A549 treated with RU486 at 1 μM for 4 hours (cell line): Measurements from ENCODE around the gene JAG2. TPM values are rescaled to one million over a fixed set of nuclear protein-coding genes. Genes with fewer than 3 reads are reported as not detected.

ENCODE experiments used
- total RNA-seq: library from RNA; stranded (reverse); fragments of 200-300 nt; extraction: Qiagen RNA extraction; gene quantifications from 5 replicates; pipeline ENCODE4 v1.2.3, GENCODE V29; 2022; ENCODE audit warnings: low read depth

The JAG2 gene
- 13.6 to 24.8 TPM (median 23.0 TPM) in 5 replicates for total RNA-seq

GRCh38 chr14:105168496-105168978 is at the start of gene JAG2:
TSS of gene JAG2 (minus strand) at chr14:105168776. CDS start at chr14:105168420, 356 bp downstream.

GRCh38 chr14:105180592-105181548 is 12.3 kb upstream of the JAG2 start, which contains the start of gene NUDT14:
TSS of gene NUDT14 (minus strand) at chr14:105181312. CDS start at chr14:105181209, 103 bp downstream.

Other genes starting within 250 kb of the JAG2 start
- not detected in 5 replicates for gene PLD4, start 243.9 kb downstream of the JAG2 start, total RNA-seq
- gene AHNAK2, start 190.4 kb downstream of the JAG2 start, total RNA-seq, result 182 to 214 TPM (median 186 TPM) in 5 replicates
- gene CLBA1, start 183.0 kb downstream of the JAG2 start, total RNA-seq, result 13.9 to 18.6 TPM (median 18.3 TPM) in 5 replicates
- 46.8 to 58.4 TPM (median 52.8 TPM) in 5 replicates for gene CDCA4, start 147.7 kb downstream of the JAG2 start, total RNA-seq
- gene GPR132, start 103.3 kb downstream of the JAG2 start, total RNA-seq, result 0.43 to 0.64 TPM (median 0.55 TPM) in 5 replicates
- gene NUDT14, start 12.5 kb upstream of the JAG2 start, total RNA-seq, result 25.4 to 45.8 TPM (median 42.7 TPM) in 5 replicates
- gene BTBD6, start 79.8 kb upstream of the JAG2 start, total RNA-seq, result 26.6 to 42.6 TPM (median 39.6 TPM) in 5 replicates
- gene BRF1, start 132.2 kb upstream of the JAG2 start, total RNA-seq, result 26.2 to 29.6 TPM (median 27.6 TPM) in 5 replicates
- 17.9 to 28.5 TPM (median 24.9 TPM) in 5 replicates for gene PACS2, start 146.0 kb upstream of the JAG2 start, total RNA-seq
- 0.17 to 0.77 TPM (median 0.41 TPM) in 4 of 5 replicates, not detected in the other for gene TEX22, start 229.8 kb upstream of the JAG2 start, total RNA-seq